Stimulated activated naive CD8-positive, alpha-beta T cell treated with anti-CD3 and anti-CD28 coated beads, Interleukin-15, Interleukin-2, amounts not matched to agents 100 ng/mL and 50 ng/mL, for 24 hours (primary cell): ENCODE measurements around the gene TMEM92.

ENCODE experiments used
- H3K27ac Mint-ChIP-seq: one replicate; pipeline ENCODE4 v1.8.0; 2021; ENCODE audit warnings: mild to moderate bottlenecking, mixed read lengths
- H3K27me3 Mint-ChIP-seq: one replicate; pipeline ENCODE4 v1.8.0; 2021; ENCODE audit warnings: mixed read lengths
- H3K36me3 Mint-ChIP-seq: one replicate; pipeline ENCODE4 v1.8.0; 2021; ENCODE audit warnings: low read depth, mixed read lengths
- H3K4me1 Mint-ChIP-seq: one replicate; pipeline ENCODE4 v1.8.0; 2021; ENCODE audit warnings: low read depth, mixed read lengths
- H3K4me3 Mint-ChIP-seq: one replicate; pipeline ENCODE4 v1.8.0; 2021; ENCODE audit warnings: mild to moderate bottlenecking, mixed read lengths
- H3K9me3 Mint-ChIP-seq: one replicate; pipeline ENCODE4 v1.8.0; 2021; ENCODE audit warnings: mixed read lengths

TMEM92 gene

GRCh38 chr17:50258647-50259476 is 15.4 kb upstream of the TMEM92 start:
- Mint-ChIP-seq H3K36me3 (no peaks in the 10 kb centered on the region), H3K4me1 (no peaks in the 10 kb centered on the region), H3K27ac (no peak overlapping the region), H3K4me3 (no peak overlapping the region), H3K9me3 (no peaks in the 10 kb centered on the region), H3K27me3 (peaks cover 20% of the 10 kb centered on the region)

- H3K4me1 Mint-ChIP-seq, result no peaks in the 10 kb centered on the region
- no peaks in the 10 kb centered on the region for H3K36me3 Mint-ChIP-seq
- no peak overlapping the region for H3K27ac Mint-ChIP-seq
- H3K4me3 Mint-ChIP-seq, result no peak overlapping the region
- peaks cover 21% of the 10 kb centered on the region for H3K27me3 Mint-ChIP-seq
- H3K9me3 Mint-ChIP-seq, result no peaks in the 10 kb centered on the region
Measured at GRCh38 chr17:50259477-50260324, 14.6 kb upstream of the TMEM92 start.

GRCh38 chr17:50260501-50260911 is 13.8 kb upstream of the TMEM92 start:
- no peak overlapping the region for H3K27ac Mint-ChIP-seq
- H3K36me3 Mint-ChIP-seq, result no peaks in the 10 kb centered on the region
- H3K9me3 Mint-ChIP-seq, result no peaks in the 10 kb centered on the region
- H3K4me1 Mint-ChIP-seq, result no peaks in the 10 kb centered on the region
- no peak overlapping the region for H3K4me3 Mint-ChIP-seq
- H3K27me3 Mint-ChIP-seq, result peaks cover 17% of the 10 kb centered on the region

DNA sequence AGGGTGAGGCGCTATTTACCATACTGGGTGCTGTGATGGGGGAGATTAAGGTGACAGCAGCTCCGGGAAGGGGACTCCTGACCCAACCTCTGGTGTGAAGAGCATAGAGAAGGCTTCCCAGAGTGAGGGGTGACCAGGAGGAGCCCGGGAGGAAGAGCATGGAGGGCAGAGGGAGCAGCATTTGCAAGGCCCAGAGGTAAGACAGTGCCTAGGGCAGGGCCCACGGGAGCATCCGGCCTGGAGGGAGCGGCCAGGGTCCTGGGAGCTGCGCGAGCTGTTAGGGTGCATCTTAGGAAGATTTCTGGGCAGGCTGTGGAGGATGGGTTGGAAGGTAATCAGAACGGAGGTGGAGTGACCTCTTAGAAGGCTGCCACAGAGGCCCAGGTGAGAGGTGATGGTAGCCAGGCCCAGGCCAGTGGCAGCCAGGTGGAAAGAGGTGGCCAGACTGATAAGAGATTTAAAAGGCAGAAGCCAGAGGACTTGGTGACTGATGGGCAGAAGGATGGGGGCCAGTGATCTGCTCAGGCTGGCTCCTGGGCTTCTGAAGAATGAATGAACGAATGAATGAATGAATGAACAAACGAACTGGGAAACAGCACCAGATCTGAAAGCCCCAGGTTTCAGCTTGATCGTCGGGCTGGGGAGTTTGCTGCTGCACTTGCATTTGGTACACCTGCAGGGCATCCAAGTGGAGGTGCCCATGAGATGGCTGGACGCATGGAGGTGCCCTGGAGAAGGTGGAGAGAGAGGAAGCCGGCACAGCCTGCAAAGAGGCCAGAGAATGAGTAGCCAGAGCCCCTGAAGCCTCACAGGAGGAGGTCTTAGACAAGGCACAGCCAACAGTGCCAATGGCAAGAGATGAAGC is 13.0 kb upstream of the TMEM92 start:
- H3K4me1 Mint-ChIP-seq, result no peaks in the 10 kb centered on the region
- peaks cover 11% of the 10 kb centered on the region for H3K27me3 Mint-ChIP-seq
- no peaks in the 10 kb centered on the region for H3K36me3 Mint-ChIP-seq
- H3K4me3 Mint-ChIP-seq, result no peak overlapping the region
- H3K27ac Mint-ChIP-seq, result no peak overlapping the region
- H3K9me3 Mint-ChIP-seq, result no peaks in the 10 kb centered on the region

GRCh38 chr17:50262001-50262794 is 12.1 kb upstream of the TMEM92 start:
- Mint-ChIP-seq H3K27me3 (peaks cover 6% of the 10 kb centered on the region), H3K27ac (no peak overlapping the region), H3K4me1 (no peaks in the 10 kb centered on the region), H3K4me3 (no peak overlapping the region), H3K36me3 (no peaks in the 10 kb centered on the region), H3K9me3 (no peaks in the 10 kb centered on the region)

DNA sequence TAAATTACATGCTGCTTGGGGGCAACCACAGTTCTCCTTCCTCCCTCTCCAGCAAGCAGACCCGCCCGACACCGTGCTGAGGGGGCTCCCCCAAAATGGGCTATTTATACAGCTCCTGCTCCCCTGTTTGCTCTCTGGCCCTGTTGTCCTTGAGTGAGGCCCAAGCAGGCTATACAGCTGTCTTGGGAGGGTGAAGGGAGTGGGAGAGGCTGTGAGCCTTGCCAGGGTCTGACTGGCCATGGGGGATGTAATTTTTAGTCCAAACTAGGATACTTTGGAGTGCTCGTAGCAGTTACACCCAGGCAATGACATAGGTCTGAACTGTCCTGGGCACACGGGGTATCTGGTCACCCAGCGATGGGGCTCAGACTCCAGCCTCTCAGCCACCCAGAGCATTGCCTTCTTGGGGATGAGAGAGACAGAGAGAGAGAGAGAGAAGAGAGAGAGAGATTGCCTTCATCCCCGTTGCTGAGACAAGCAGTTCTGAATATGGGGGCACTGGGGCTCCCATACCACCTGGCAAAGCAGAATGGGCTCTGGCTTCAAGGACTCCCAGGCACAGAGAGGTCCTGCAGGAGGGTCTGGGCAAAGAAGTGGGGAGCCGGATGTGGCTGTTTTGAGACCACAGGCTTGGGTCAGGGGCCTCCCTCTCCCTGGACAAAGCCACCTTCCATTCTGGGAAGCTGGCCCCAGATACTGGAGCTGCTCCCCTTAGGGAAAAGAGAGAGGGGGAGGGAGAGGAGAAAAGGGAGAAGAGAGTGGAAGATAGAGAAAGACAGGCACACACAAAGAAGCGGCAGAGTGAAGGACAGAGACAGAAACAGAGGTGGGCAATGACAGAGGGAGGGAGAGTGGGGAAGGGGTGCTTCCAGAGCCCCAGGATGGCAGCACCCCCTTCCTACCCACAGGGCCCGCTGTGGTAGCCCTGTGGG is 10.7 kb upstream of the TMEM92 start:
- Mint-ChIP-seq H3K9me3 (no peaks in the 10 kb centered on the region), H3K4me1 (no peaks in the 10 kb centered on the region), H3K27ac (no peak overlapping the region), H3K4me3 (no peak overlapping the region), H3K27me3 (peaks cover 6% of the 10 kb centered on the region), H3K36me3 (no peaks in the 10 kb centered on the region)

DNA sequence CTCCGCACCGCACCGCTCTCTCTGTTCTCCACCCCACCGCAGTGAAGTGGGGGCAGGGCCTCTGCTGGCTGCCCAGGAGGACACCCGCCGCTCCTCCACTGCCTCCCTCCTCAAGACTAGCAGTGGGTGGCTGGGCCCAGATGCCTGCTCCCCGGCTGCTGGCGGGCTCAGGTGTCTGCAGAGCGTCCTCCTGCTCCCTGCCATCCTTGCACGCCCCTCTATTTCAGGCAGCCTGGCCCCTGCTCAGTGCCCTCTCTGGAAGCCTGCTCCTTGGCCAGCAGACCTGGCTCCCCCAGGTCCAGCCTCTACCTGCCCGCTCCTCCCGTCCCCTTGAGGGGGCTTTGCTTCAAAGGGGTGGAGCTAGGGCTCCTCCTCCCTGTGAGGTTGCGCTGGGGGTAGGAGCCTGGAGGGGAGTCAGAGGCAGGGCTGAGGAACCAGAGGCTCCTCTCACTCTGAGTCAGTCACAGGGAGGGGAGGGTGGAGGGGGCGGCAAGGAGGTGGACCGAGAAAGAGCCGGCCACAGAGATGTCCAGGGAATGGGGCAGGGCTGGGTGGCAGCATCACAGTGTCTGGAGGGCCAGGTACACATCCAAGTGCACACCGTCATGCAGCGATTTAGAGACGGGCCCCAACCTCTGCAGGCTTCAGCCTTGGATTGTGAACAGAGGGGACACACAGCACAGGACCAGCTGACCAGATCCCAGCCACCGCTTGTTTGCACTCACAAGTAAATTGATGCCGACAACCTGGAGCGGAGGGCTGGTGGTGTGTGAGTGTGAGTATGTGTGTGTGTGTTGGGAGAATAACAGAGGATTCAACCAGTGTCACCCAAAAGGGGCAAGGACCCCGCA is 9.8 kb upstream of the TMEM92 start:
- Mint-ChIP-seq H3K36me3 (no peaks in the 10 kb centered on the region), H3K4me1 (no peaks in the 10 kb centered on the region), H3K27me3 (peaks cover 6% of the 10 kb centered on the region), H3K9me3 (no peaks in the 10 kb centered on the region), H3K4me3 (no peak overlapping the region), H3K27ac (no peak overlapping the region)

DNA sequence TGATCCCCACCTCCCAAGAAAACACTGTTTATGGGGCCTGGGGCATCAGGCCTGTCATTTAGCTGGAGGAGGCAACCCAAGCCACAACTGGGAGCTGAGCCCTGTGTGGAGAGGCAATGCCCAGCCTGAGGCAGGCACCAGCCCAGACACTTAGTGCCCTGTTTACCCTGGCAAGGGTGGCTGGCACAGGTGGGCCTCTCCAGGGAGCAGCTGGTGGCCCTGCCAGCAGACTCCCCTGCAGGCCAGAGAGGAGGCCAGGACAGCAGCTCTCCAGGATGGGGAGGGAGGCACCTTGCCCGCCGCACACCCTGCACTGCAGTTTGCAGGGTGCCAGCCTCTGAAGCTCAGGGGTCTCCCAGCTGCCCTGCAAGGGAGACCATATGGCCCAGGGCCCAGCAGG is 9.1 kb upstream of the TMEM92 start:
- Mint-ChIP-seq H3K4me3 (no peak overlapping the region), H3K27me3 (peaks cover 6% of the 10 kb centered on the region), H3K9me3 (no peaks in the 10 kb centered on the region), H3K36me3 (no peaks in the 10 kb centered on the region), H3K4me1 (no peaks in the 10 kb centered on the region), H3K27ac (no peak overlapping the region)

DNA sequence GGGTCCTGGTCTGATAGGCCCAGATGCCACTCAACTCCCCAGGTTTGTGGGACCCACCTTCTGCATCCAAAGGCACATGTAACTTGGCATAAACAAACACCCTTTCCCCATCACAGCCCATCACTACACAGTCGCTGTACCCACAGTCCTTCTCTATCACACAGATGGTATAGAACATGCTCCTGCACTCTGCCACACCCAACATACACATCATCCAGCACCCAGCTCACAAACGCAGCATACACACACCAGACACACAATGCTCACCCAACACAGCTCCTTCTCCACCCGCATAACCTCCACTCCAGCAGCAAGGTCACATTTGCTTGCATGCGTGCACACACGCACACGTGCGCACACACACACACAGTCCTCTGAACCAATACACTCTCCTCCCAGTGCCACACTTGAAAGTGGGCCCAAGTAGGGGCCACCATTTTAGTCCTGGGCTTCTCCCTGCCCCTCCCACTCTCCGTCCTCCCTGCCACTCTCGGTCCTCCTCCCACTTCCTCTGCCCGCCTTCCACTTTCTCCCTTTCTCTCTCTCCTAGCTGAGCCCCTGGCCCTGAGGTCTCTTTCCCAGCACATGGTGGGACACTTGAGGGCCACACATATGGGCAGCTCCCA is 8.5 kb upstream of the TMEM92 start:
- Mint-ChIP-seq H3K27me3 (peaks cover 6% of the 10 kb centered on the region), H3K36me3 (no peaks in the 10 kb centered on the region), H3K27ac (no peak overlapping the region), H3K4me3 (no peak overlapping the region), H3K4me1 (no peaks in the 10 kb centered on the region), H3K9me3 (no peaks in the 10 kb centered on the region)

GRCh38 chr17:50266384-50267073 is 7.7 kb upstream of the TMEM92 start:
- Mint-ChIP-seq H3K27ac (no peak overlapping the region), H3K4me3 (no peak overlapping the region), H3K9me3 (no peaks in the 10 kb centered on the region), H3K36me3 (no peaks in the 10 kb centered on the region), H3K4me1 (no peaks in the 10 kb centered on the region), H3K27me3 (peaks cover 6% of the 10 kb centered on the region)

GRCh38 chr17:50267074-50267841 is 7.0 kb upstream of the TMEM92 start:
- Mint-ChIP-seq H3K27me3 (peaks cover 9% of the 10 kb centered on the region), H3K27ac (no peak overlapping the region), H3K9me3 (no peaks in the 10 kb centered on the region), H3K36me3 (no peaks in the 10 kb centered on the region), H3K4me1 (no peaks in the 10 kb centered on the region), H3K4me3 (no peak overlapping the region)
